HG03060 (cell line): ENCODE data around the gene ZNF350.
A peak's percentile ranks its signal among the peaks of the same experiment; 100 is the strongest.
"Not testable (repeated sequence)": the region's sequence is repeated elsewhere in the genome, so short reads cannot be mapped to it uniquely, and the experiment has no call there.

Experiments
- ATAC-seq: cut with Tn5 transposase; IDR thresholded peaks from one replicate; pipeline ENCODE4 v1.9.1; 2021; ENCODE audit warnings: low read depth, moderate number of reproducible peaks; ENCODE audit not compliant: unreplicated experiment

Gene ZNF350

DNA sequence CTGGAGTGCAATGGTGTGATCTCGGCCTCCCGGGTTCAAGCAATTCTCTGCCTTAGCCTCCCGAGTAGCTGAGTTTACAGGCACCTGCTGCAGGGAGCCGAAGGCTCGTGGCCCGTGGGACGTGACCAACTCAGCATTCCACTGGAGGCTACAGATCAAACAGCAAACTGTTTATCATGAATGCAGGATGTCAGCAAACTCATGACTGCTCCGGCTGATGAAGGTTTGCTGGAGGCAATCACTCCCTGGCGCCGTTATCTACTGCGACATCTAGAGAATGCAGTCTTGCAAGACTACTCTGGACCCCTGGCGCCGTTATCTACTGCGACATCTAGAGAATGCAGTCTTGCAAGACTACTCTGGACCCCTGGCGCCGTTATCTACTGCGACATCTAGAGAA is 10.9 kb downstream of the ZNF350 start:
- ATAC-seq: not testable (repeated sequence)

DNA sequence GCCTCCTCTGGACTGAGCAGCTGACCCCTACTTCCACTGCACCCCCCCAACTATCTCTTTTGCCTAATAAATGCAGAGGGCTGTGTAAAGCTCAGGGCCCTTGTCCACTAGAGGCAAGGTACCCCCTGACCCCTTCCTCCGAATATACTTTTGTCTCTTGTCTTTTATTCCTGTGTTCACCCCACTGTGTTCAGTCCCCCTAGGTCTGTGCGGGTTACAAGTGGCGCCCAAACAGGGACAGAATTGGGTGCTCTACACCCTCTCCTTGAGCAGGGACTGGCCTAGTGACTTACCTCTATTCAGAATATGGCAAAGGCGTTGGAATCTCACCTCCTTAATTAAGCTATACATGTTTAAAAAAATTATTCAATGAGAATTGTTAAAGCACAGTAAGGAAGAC is 15.0 kb downstream of the ZNF350 start:
- no peak for ATAC-seq

DNA sequence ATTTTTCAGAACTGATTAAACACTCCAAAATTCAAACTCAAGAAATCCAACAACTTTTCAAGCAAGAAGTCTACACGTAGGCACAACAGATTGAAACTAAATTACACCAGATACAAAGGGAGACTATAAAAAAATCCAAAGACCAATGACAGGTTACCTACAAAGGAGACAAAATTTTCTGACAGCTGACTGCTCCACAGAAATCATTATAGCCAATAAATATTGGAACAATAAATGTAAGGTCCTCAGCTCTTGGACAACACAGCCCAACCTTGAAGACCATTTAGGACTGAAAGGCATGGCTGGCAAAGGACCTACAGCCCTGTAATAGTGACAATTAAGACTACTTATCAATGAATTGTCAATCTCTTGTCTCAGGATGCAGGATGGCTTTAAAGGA is 15.9 kb downstream of the ZNF350 start:
- no peak for ATAC-seq

DNA sequence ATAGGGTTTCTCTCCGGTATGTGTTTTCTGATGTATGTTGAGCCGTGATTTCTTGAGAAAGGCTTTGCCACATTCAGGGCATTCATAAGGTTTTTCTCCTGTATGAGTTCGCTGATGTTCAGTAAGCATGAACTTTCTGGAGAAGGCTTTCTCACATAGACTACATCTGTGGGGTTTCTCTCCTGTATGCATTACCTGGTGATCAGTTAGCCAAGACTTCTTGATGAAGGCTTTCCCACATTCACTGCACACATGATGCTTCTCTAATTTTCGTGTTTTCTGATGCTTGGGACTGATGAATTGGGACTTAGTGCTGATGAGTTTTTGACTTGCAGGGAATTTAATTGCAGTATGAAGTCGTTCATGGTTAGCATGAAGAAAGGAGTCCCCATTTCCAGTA is 21.1 kb downstream of the ZNF350 start:
- ATAC-seq: no peak

DNA sequence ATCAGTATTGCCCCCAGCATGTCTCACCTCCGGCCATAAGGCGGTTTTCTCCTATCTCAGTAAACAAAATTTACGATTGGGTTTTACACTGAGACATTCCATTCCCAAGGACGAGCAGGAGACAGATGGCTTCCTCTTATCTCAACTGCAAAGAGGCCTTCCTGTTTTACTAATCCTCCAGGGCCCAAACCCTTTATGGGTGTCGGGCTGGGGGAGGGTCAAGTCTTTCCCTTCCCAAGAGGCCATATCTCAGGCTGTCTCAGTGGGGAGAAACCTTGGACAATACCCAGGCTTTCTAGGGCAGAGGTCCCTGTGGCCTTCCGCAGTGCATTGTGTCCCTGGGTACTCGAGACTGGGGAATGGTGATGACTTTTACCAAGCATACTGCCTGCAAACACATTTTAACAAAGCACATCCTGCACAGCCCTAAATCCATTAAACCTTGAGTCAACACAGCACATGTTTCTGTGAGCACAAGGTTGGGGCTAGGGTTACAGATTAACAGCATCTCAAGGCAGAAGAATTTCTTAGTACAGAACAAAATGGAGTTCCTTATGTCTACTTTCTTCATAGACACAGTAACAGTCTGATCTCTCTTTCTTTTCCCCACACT is 25.9 kb downstream of the ZNF350 start:
- ATAC-seq: not testable (repeated sequence)

DNA sequence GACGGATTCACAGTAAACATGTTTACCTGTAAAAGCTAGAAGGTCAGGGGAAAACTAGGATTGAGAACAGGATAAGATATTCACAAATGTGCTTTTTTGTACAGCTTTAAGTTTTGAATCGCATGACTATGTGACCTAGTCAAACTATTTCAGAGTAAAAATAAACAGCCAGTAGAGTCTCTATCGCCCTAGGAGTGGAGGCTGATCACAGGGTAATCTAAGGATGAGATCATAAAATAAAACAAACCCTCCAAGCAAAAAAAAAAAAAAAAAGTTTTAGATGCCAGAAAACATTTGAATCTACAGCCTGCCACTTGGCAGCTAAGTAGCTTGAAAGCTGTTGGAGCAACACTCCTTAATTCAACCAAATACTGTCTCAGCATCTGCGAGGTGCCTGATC is 26.8 kb downstream of the ZNF350 start:
- ATAC-seq: no peak

DNA sequence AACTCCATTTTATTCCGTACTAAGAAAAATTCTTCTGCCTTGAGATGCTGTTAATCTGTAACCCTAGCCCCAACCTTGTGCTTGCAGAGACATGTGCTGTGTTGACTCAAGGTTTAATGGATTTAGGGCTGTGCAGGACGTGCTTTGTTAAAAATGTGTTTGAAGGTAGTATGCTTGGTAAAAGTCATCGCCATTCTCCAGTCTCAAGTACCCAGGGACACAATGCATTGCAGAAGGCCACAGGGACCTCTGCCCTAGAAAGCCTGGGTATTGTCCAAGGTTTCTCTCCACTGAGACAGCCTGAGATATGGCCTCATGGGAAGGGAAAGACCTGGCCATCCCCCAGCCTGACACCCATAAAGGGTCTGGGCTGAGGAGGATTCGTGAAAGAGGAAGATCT is 28.8 kb downstream of the ZNF350 start:
- ATAC-seq: not testable (repeated sequence)

DNA sequence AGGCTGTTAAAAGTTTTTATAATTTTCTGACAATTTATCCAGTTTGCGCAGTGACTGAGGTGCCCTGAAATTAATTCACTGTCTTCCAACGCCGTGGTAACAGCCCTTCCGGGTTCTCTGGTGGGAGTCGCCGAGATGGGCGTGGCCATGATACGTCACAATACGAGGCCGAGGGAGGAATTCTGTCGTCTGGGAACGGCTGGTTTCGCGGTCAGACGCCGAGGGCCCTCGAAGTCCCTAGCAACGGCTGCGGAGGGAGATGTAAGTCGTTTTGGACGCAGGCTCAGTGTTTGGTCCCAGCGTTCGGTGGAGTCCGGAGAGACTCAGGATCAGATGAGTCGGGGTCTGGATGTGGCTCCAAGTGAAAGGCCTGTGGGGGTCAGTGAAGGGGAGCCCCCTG is 37.7 kb downstream of the ZNF350 start:
- ATAC-seq: no peak

DNA sequence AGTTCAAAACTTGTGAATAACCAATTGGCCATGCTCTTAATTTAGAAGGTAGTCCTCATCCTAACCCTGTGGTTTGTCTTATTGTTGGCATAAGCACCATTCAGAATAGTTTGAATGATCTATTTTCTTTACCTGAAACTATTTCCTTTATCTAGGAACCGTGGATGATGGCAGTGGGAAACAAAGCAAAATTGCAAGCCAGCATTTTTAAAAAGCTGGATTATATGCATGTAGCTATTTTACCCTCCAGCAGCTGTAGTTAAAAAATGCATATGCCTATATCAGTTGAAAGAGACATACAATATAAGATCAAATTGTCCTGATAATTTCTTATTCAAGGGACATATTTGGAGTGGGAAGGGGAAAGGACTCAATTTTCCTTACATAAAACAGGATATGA is 40.0 kb downstream of the ZNF350 start:
- no peak for ATAC-seq

DNA sequence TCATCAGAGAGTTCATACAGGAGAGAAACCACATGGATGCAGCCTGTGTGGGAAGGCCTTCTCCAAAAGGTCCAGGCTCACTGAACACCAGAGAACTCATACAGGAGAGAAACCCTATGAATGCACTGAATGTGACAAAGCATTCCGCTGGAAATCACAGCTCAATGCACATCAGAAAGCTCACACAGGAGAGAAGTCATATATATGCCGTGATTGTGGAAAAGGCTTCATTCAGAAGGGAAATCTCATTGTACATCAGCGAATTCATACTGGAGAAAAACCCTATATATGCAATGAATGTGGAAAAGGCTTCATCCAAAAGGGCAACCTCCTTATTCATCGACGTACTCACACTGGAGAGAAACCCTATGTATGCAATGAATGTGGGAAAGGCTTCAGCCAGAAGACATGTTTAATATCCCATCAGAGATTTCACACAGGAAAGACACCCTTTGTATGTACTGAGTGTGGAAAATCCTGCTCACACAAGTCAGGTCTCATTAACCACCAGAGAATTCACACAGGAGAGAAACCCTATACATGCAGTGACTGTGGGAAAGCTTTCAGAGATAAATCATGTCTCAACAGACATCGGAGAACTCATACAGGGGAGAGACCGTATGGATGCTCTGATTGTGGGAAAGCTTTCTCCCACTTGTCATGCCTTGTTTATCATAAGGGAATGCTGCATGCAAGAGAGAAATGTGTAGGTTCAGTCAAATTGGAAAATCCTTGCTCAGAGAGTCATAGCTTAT is 41.7 kb downstream of the ZNF350 start:
- no peak for ATAC-seq

DNA sequence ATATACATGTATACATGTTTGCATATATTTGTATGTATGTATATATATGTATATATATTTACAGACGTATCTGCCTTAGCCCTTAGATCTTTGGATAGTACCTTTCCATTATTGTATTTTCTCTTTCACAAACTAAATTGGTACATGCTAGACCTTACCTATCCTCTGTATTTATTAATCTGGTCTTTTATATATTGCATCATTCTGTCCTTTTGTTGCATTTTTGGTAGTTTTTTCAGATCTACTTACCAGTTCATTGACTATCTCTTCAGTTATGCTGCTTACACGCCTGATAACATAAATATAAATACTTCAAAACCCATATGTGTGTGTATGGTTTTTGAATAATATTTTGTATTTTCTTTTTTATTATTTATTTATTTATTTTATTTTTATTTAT is 47.7 kb downstream of the ZNF350 start:
- ATAC-seq: no peak

DNA sequence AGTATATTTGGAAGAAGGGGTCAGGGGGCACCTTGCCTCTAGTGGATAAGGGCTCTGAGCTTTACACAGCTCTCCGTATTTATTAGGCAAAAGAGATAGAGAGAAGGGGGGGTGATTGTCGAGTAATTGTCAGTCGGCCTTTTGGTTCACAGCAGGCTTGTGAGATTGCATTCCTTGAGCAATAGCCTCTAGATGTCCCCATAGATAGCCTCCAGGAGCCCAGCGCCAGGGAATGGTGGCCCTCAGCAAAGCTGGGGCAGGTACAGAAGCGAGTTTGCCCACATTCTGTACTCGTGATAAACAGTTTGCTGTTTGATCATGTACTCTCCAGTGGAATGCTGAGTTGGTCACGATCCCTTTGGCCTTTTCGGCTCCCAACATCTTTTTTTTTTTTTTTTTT is 54.7 kb downstream of the ZNF350 start:
- ATAC-seq: no peak

DNA sequence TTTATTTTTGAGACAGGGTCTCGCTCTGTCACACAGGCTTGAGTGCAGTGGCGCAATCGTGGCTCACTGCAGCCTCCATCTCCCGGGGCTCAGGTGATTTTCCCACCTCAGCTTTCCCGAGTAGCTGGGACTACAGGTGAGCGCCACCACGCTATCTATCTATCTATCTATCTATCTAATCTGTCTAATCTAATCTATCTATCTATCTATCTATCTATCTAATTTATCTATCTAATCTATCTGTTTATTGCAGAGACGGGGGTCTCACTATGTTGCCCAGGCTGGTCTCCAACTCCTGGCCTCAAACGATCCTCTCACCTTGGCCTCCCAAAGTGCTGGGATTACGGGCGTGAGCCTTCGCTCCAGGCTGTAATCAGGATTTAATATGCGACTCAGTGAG is 58.8 kb downstream of the ZNF350 start:
- ATAC-seq: no peak

DNA sequence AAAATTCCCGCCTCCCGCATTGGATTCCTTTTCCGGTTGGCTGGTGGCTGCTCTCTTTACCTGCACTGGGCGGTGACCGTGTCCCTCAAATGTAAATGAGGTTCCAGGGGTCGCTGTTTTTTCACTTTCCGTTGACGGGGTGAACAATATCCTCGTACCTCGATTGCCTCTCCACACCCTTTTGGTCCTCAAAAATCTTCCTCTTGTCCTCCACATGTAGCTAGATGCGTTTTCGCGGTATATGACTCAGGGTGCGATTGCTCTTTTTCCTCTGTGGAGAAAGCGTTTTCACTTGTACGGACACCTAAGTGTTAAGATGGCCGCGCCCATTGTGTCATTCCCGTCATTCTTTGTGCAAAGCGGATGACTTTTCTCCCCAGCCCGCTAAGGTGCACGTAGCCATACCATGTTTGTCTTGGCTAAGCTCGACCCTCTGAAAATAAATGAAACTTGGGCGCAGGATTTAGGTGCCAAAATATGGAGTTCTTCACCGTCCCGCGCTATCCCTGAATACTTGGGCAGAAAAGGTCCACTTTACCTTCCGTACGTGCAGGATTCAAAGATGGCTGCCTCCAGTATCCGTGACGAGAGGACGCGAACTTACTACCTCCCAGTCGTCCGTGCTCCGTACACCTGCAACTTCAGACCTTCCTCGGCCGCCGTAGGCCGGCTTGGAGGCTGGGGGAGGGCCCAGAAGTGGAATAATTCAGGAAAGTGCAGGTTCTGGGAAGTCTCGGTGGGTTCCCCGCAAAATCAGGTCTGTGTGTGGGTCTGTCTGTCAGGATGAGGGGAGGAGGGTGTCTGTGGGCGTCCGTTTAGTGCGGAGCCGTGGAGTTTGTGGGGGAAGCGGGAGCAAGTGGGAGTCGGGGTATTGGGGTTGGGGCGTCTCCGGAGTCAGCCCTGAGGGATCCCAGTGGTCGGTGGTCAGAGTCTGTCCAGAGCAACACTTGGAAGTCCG is 59.6 kb downstream of the ZNF350 start, which contains the start of gene ZNF613:
Gene ZNF613, plus strand, starts transcription at position 689 of the 958 bp plus-strand sequence. CDS start 8,749 bp downstream, outside the sequence.
- peak; percentile 49 for ATAC-seq

DNA sequence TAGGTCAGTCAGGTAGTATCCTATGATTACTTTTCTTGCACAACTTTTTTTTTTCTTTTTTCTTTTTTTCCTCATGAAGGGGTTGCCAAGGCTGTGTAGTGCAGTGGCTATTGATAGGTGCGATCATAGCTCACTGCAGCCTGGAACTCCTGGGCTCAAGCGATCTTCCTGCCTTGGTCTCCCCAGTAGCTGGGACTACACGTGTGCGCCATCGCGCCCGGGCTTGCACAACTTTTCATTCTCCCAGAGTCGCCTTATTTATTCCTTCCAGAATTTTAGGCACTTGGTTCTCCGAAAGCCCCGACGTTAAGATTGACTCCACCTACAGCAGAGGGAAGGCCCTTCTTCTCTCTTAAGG is 60.2 kb downstream of the ZNF350 start:
- no peak for ATAC-seq

DNA sequence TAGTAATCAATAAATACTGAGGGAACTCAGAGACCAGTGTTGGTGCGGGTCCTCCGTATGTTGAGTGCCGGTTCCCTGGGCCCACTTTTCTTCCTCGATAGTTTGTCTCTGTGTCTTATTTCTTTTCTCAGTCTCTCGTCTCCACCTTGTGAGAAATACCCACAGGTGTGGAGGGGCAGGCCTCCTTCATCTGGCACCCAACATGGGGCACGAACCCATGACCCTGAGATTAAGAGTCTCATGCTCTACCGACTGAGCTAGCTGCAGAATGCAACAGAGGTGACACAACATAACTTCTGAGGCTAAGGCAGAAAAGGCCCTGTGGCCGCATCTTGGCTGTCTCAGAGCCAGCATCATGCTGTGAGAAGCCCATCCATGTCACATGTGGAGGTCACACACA is 64.7 kb downstream of the ZNF350 start:
- ATAC-seq: no peak

DNA sequence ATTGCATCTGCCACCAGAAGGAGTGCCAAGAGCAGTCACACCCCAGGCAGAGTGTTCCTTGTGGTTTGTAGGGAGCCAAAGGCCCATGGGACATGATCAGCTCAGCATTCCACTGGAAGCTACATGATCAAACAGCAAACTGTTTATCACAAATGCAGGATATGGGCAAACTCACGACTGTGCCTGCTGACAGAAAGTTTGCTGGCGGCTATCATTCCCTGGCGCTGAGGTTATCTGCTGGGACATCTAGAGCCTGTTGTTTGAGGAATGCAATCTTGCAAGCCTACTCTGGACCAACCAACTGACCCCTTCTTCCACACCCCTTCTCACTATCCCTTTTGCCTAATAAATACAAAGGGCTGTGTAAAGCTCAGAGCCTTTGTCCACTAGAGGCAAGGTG is 67.0 kb downstream of the ZNF350 start:
- ATAC-seq: no peak

DNA sequence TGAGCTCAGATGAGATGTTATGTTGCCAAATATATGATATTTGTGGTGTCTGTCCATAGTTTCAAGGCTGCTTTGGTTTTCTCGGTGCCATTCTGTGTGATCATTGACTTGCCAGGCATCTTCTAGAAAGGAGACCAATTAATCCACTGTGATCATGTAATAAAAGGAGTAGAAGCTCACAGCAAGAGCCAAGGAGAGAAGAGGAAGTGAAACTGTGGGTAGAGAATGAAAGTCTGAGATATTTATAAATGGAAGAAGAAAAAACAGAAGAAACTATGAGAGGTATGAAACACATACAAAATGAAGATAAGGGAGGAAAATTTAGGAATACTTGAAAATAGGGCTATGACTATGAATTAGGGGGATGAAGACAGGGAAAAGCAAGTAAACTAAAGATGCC is 70.5 kb downstream of the ZNF350 start:
- no peak for ATAC-seq

DNA sequence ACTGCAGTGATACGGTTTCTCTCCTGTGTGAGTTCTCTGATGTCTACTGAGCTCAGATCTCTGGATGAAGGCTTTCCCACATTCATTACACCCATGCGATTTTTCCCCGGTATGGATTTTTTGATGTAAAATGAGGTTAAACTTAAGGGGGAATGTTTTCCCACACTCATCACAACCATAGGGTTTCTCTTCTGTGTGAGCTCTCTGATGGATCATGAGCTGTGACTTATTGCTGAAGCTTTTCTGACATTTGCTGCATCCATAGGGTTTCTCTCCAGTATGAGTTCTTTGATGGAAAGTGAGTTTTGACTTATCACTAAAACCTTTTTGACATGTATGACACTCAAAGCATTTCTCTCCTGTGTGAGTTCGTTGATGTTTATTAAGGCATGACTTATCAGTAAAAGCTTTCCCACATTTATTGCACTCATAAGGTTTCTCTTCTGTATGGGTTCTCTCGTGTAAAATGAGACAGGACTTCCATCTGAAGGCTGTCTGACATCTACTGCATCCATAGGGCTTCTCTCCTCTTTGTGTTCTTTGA is 71.2 kb downstream of the ZNF350 start:
- no peak for ATAC-seq
